ENCODE results near the gene SGPP2. TPM values are rescaled to one million over a fixed set of nuclear protein-coding genes. Genes with fewer than 3 reads are reported as not detected.

The SGPP2 gene
- total RNA-seq, 1 experiment from 2014 or later: not detected

DNA sequence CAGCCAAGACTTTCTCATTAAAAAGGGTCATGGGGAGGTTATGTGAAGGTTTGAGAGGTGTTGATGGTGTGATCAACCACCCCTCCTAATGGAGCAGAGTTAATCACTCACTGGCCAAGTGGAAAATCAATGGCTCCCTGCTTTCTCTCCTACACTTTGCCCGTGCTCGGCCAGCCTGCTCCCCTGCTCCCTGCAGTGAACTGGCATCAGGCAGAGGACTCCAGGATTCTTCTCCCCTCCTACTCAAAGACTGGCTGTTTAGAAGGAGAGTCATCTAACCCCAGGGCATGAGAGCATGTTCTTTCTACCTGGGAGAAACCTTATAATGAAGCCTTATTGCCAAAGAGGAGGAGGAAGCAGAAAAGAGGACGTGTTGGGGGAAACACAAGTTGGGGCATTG lies 74.9 kb downstream of the SGPP2 start:
- no peak overlapping the region for H3K23ac ChIP-seq (ENCODE audit: insufficient read length, low read depth, low read length)
- H3K27ac ChIP-seq (ENCODE audit: insufficient read length, low read depth, low read length): no peak overlapping the region
- Mint-ChIP-seq H3K27me3 (ENCODE audit: low read depth) (peaks cover 48% of the 10 kb centered on the region), H3K27ac (no peak overlapping the region; a peak in 1 of 7 replicates), H3K4me3 (no peak overlapping the region), H3K36me3 (ENCODE audit: insufficient read depth in 1 of 3, low read depth in 3 of 3) (no peaks in the 10 kb centered on the region), H3K9me3 (no peaks in the 10 kb centered on the region), H3K4me1 (no peaks in the 10 kb centered on the region)
- no peak overlapping the region for H2AK5ac ChIP-seq (ENCODE audit: insufficient read length, low read length)
- H3K27me3 ChIP-seq (ENCODE audit: insufficient read depth, low read length): no peaks in the 10 kb centered on the region; the same call in 1 of the 2 replicates
- no peaks in the 10 kb centered on the region for H3K4me1 ChIP-seq (ENCODE audit: insufficient read depth, low read length)
- no peak overlapping the region for H2AFZ ChIP-seq (ENCODE audit: low read length)
- no peak overlapping the region for H3K14ac ChIP-seq (ENCODE audit: insufficient read depth, low read length)
- H2BK12ac ChIP-seq (ENCODE audit: insufficient read length, low read depth, low read length): no peak overlapping the region
- no peak overlapping the region for H3K4me2 ChIP-seq (ENCODE audit: insufficient read depth, insufficient read length, low read length)
- no peak overlapping the region for H4K5ac ChIP-seq (ENCODE audit: insufficient read length, low read depth, low read length)
- no peak overlapping the region for H3K18ac ChIP-seq (ENCODE audit: insufficient read length, low read depth, low read length)
- WGBS (ENCODE audit: extremely low coverage, insufficient read length, low lambda C conversion rate): no CpG with 5 or more reads among the region's 3 CpGs
- H3K9ac ChIP-seq (ENCODE audit: extremely low read depth, insufficient read length, low read length): no peak overlapping the region
- H3K23me2 ChIP-seq (ENCODE audit: insufficient read length, low read depth, low read length, poor library complexity, severe bottlenecking): no peaks in the 10 kb centered on the region
- no peaks in the 10 kb centered on the region for H3K9me3 ChIP-seq (ENCODE audit: control insufficient read depth, low read depth, low read length)
- H3K56ac ChIP-seq (ENCODE audit: insufficient read length, low read depth, low read length): no peak overlapping the region
- no peaks in the 10 kb centered on the region for H3K79me2 ChIP-seq (ENCODE audit: insufficient read depth, low read length)
- H4K91ac ChIP-seq (ENCODE audit: insufficient read length, low read depth, low read length): no peak overlapping the region
- TF ChIP-seq, protein P1, sequence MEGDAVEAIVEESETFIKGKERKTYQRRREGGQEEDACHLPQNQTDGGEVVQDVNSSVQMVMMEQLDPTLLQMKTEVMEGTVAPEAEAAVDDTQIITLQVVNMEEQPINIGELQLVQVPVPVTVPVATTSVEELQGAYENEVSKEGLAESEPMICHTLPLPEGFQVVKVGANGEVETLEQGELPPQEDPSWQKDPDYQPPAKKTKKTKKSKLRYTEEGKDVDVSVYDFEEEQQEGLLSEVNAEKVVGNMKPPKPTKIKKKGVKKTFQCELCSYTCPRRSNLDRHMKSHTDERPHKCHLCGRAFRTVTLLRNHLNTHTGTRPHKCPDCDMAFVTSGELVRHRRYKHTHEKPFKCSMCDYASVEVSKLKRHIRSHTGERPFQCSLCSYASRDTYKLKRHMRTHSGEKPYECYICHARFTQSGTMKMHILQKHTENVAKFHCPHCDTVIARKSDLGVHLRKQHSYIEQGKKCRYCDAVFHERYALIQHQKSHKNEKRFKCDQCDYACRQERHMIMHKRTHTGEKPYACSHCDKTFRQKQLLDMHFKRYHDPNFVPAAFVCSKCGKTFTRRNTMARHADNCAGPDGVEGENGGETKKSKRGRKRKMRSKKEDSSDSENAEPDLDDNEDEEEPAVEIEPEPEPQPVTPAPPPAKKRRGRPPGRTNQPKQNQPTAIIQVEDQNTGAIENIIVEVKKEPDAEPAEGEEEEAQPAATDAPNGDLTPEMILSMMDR (conservative IDR thresholded peaks at IDR 0.05): no peak
- no peak overlapping the region for H2BK120ac ChIP-seq (ENCODE audit: low read depth, low read length, poor library complexity, severe bottlenecking)
- H3K79me1 ChIP-seq (ENCODE audit: insufficient read depth, low read depth, low read length, poor library complexity, severe bottlenecking): no peaks in the 10 kb centered on the region
- H2BK15ac ChIP-seq (ENCODE audit: low read depth, low read length): no peak overlapping the region
- H3K4ac ChIP-seq (ENCODE audit: low read depth, low read length): no peak overlapping the region
- DNase-seq: no peak
- H4K8ac ChIP-seq (replicated peaks; ENCODE audit: insufficient read length, low read depth, low read length): no peak overlapping the region
- H3T11ph ChIP-seq (ENCODE audit: low read length): no peak overlapping the region
- H2BK5ac ChIP-seq (ENCODE audit: insufficient read length, low read length): no peak overlapping the region
- no peaks in the 10 kb centered on the region for H4K20me1 ChIP-seq (ENCODE audit: control insufficient read depth, insufficient read depth, insufficient read length)
- no peak overlapping the region for H2BK20ac ChIP-seq (ENCODE audit: low read depth, low read length, poor library complexity, severe bottlenecking)

Measured in H9 (cell line).